Measurements from ENCODE around the gene ANKRD40.

DNA sequence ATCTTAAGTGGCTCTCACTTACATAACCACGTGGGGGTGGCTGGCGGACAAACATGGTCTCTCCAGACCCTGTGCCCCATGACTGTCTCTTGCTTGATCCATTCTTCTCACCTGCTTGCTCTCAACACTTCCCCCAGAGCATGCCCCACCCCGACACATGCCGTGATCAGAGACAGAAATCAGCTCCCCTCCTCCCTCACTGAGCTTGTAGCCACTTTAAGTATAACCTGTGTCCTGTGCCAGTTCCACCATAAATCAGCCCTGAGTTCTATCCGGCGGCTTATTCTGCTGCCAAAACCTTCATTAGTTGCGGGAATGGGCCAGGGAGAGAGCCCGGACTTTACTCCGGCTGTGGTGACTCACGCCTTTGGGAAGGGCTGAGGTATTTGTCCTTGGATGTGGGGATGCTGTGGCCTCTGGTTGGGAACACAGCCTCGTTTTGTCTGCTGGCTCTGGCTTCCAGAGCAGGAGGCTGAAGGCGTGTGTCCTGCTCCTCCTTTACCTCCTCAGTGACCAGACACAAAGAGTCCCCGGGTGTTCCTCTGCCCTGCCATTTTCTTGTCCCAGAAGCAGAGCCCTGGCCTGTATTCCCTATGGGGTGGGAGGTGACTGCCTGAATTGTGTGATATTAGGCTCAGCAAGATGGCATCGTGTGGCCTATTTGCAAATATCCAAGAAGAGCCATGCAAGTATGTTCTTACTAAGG is 21.1 kb downstream of the ANKRD40 start:
- TF ChIP-seq, protein P1, sequence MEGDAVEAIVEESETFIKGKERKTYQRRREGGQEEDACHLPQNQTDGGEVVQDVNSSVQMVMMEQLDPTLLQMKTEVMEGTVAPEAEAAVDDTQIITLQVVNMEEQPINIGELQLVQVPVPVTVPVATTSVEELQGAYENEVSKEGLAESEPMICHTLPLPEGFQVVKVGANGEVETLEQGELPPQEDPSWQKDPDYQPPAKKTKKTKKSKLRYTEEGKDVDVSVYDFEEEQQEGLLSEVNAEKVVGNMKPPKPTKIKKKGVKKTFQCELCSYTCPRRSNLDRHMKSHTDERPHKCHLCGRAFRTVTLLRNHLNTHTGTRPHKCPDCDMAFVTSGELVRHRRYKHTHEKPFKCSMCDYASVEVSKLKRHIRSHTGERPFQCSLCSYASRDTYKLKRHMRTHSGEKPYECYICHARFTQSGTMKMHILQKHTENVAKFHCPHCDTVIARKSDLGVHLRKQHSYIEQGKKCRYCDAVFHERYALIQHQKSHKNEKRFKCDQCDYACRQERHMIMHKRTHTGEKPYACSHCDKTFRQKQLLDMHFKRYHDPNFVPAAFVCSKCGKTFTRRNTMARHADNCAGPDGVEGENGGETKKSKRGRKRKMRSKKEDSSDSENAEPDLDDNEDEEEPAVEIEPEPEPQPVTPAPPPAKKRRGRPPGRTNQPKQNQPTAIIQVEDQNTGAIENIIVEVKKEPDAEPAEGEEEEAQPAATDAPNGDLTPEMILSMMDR (IDR thresholded peaks at IDR 0.05; ENCODE audit: low read length), result no peak
- no peak for TF ChIP-seq EZH2 (optimal IDR thresholded peaks at IDR 0.05; ENCODE audit: low read depth, low read length)

Data from MM.1S (cell line).